HG03280 (cell line): ENCODE results near the gene EPHA4.

ENCODE experiments used
- ATAC-seq: cut with Tn5 transposase; IDR thresholded peaks from one replicate; pipeline ENCODE4 v1.9.1; 2021; ENCODE audit warnings: mild to moderate bottlenecking, moderate library complexity; ENCODE audit not compliant: unreplicated experiment

Gene EPHA4

DNA sequence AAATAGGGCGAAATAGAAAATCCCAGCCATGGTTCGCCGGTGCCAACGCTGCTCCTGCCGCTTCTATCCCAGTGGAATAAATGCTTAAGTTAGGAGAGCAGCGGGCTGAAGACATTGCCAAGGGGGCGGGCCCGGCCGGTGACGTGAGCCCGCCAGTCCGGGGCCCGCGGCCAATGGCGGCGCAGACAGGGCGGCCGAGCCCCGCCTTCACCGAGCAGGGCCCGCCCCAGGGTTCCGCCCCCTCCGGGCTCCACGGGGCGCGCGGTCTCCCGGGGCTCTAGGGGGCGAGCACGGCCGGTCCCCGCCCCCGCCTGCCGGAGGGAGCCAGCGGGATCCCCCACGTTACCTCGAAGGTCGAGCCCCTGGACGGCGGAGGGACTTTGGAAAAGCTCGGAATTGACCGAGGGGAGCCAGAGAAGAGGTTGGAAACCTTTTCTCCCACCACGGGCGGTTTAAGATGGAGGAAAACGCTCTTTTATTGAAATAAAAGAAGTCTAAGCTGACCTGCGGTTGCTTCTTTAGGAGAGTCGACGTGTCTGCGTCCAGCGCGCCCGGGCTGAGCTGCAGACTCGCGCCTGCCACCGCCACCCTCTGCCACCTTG, at the start of gene EPHA4:
TSS of gene EPHA4 (minus strand) at position 86 of the 602 bp plus-strand sequence. CDS start at position 30, 56 bp downstream.
- ATAC-seq = peak; percentile 93

DNA sequence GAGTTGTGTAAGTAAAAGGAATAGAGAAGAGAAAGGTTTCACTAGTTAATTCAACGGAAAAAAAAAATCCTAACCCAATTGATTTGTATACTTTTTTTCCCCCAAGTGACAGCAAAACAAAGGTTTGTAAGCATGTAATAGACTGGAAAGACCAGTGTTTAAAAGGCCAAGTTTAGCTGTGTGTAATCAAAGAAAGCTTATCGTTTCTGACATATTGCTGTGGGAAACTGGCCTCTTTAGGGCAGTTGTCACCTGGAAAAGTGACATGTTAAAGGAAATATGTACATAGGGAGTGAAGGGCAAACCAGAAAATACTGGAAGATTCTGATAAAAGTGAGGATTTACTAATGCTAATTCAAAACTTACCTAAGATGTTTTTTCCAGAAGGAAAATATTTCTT, 45.9 kb upstream of the EPHA4 start:
- no peak for ATAC-seq

DNA sequence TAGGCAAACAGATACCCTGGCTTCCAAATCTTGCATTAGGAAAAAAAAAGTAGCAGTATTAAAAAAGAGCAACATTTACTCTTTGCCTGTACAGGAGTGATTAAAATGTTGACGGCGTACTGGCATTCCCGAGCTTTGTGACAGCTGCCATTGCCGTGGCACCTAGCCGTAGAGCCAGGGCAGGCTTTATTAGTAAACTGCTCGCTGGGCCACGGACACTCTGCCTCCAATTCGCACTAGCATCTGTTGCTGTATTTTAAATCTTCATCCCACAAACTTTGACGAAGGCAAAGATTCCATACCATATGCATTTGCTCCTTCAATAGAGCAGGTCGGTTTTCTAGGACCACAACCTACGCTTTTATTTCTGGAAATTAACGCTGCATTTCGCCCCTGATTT, 44.5 kb upstream of the EPHA4 start:
- no peak for ATAC-seq

DNA sequence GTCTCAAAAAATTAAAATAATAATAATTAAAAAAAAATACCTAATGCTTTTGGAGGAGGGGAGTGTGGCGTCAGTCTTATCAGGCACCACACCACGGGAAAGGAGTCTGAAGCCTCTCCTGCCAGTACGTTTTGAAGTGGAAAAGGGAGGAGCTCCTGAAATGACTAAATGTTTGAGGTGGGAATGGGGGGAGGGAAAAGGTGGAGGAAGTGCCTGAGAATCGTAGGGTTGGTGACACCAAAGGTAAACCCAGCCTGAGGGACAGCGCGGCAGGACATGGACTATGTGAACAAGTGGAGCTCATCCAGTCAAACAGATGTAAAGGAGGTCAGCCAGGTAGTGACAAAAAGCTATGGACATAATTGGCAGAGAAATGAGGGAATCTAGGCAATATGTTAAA, 42.2 kb upstream of the EPHA4 start:
- no peak for ATAC-seq

DNA sequence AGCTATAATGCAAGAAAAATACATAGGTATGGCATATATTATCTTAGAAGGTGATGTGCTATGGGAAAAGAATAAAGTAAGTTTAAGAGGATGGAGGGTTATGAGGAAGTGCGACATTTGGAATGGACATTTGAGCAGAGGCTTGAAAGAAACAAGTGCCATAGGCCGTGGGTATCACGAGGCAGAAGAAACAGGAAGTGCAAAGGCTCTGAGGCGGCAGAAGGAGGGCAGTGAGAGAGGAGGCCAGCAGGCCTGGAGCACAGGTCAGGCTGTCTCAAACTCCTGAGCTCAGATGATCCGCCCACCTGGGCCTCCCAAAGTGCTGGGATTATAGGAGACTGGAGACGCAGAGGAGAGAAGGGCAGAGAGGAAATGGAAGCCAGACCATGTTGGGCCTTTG, 40.7 kb upstream of the EPHA4 start:
- no peak for ATAC-seq

DNA sequence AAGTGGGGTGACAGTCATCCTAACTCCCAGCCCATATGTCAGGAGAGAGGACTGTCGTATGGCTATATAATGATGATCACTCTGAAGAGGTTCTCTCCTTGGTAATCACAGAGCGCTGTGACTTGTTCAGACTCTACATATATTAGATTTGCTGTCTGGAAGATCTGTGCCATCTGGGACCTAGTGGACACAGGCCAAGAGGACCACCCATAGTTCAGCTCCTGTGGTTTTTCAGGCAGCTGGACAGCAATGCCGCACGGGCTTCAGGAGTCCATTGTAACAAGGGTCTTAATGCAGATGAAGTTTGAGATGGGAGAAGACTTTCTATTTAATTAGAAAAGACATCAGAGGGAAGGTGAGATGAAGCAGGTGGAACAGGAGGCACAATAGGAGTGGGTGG, 40.1 kb upstream of the EPHA4 start:
- no peak for ATAC-seq

DNA sequence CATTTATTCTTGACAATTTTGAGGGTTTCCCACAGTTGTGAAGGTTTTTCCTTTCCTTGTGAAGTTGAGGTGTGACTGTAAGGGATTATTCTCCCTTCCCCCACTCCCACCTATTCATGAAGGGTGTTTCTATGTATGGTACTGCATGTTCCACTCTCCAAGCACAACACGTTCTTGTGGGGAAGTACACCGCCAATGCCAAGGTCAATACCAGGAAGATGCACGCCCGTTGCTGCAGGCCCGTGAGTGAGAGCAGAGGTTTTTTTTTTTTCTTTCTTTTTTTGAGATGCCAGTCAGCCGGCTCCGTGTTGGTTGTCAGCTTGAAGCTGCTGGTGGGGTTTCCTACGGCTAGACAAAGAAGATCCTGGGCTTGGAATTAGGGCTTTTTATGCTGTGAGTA, 38.6 kb upstream of the EPHA4 start:
- no peak for ATAC-seq

DNA sequence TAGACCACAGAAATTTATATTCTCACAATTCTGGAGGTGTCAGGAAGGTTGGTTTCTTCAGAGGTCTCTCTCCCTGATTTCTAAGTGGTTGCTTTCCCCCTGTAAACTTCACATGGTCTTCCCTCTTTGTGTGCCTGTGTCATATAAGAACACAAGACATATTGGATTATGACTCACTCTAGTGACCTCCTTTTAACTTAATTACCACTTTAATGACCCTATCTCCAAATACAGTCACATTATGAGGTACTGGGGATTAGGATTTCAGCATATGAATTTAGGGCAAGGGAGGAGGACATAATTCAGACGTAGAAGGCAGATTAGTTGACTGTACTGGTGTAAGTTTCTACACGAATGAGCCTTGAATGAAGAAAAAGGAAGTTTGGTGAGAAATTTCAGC, 38.2 kb upstream of the EPHA4 start:
- no peak for ATAC-seq

DNA sequence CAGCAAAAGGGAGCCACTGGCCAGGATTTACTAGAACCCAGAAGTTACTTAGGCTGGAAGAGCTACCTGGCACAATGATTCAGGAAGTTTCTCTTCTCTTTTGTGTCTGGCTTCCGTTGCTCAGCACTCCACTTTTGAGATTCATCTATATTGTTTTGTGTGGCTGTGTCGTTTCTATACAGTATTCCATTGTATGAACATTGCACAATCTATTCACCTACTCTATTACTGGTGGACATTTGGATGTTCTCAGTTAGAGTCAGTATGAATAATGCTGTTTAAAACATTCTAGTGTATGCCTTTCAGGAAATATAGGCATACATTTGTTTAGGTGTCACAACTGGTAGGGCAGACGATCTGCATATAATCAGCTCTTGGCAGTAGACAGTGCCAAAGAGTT, 36.3 kb upstream of the EPHA4 start:
- no peak for ATAC-seq

DNA sequence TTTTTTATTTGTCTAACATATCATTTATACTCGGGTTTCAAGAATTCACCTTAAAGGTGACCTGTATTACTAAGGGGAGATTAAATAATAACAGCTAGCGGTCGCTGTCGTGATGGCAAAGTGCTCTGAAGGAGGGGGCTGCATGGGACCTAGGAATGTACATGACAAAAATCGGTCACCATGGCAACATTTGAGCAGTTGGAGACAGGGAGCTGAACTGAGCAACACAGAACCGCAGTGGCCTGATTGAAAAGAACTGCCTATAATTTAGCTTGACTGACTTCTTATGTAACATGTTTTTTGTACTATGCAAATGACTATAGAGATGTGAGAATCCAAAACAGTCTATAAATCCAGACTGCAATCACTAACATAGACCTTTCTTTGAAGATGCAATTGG, 34.3 kb upstream of the EPHA4 start:
- ATAC-seq = no peak

DNA sequence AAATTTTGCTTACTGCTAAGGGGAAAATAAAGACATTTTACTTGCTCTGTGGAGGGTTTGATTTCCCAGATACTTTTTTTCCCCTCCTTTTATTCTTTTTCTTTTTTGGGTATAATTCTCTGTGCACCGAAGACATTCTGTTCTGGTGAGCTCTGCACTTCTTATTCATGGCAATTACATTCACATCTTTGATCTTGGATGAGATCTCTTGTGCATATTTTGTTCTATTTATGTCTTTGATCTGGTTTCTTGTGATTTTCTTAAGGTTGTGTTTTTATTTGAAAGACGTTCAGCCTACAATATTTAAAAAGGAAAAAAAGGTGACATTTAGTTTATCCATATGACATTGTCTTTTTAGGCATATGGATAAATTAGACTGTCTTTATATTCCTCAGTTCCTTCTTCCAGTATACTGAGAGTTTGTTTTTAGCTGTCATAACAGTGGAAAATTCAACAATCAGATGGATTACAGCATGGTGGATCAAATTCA, 33.7 kb upstream of the EPHA4 start:
- ATAC-seq = no peak

DNA sequence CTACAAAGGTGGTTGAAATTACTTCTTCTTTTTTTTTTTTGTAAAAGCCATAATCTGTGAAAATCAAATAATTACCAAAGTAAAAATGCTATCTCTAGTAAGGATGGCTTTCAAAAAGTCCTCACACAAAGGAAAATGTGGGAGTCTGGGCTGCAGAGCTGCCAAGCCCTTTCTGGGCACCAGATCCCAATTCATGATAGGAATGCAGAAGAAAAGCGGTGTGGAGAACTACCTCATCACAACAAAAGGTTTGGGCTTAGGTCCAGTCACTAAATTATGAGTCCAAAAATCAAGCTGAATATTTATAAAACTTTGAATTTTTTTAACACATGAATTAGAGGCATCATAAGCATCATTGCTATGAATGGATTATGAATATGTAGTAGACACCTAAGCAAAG, 30.8 kb upstream of the EPHA4 start:
- no peak for ATAC-seq

DNA sequence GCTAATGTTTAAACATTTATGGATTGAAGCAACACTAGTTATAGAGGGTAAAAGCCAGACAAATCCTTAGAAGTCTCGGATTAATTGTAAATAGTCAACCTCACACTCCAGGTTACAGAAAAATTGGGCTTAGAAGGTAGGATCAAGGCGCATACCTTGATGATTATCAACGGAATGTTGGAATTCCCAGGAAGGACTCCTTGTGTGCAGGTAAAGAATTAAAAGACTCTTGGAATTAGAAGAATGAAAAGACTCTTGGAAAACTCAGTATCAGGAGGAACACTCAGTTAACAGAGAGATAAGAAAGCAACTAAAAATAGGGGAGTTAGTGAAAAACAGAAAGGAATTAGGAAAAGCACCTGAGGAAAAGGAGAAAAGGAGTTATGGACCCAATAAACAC, 29.3 kb upstream of the EPHA4 start:
- ATAC-seq = no peak

DNA sequence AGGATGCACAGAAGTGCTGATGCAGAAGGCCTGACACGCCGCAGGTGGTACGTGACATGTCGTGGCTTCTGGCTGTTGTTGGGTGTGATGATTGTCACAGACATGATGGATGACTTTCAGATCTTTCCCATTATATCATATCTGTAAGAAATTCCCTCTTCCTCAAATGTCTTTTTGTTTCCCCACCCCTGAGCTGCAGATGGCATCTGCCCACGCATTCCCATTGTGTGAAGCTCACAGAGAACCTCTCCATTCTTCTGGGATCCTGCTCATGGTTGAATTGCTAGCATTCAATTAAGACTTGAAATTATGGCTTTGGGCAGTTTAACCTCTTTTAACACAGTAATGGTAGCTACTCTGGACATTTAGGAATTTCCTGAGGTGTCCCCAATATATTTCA, 28.3 kb upstream of the EPHA4 start:
- ATAC-seq = no peak

DNA sequence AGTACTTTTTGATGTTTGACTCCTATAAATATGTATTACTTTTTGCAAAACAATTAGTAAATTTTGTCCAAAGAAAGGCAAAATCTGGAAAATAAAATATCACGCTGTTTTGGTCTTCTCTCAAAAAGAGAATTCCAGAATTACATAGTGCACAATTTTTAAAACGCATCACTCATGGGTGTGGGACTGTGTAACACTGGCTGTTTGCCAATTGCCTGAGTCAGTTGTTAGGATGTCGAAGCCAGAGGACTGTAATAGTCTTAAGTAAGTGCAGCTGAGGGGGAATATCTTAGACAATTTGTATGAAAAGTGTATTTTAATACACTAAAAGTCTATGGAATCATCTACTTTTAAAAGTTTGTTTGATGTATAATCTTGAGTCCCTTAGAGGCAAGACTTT, 24.1 kb upstream of the EPHA4 start:
- ATAC-seq = no peak

DNA sequence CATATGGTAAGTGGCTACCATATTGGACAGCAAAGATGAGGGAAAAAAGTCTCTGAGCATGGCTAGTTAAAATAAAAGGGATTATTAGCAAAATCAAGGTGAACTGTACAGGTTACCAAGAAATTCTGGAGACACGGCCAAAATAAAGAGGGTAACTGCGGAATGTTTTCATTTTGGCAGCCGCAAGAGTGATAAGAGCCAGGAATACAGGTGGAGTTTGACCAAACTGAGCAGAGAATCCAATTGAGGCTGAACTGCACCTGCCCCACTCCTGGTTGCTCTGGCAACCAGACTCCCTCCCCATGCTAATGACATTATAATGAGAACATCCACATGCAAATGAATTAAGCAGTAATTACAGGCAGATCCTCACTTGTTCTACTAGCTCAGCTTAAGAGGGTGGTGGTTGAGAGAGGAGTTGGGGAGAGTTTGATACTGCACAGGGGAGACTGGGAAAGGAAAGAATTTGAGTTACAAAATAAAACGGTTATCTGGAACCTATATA, 18.8 kb upstream of the EPHA4 start:
- ATAC-seq = no peak

DNA sequence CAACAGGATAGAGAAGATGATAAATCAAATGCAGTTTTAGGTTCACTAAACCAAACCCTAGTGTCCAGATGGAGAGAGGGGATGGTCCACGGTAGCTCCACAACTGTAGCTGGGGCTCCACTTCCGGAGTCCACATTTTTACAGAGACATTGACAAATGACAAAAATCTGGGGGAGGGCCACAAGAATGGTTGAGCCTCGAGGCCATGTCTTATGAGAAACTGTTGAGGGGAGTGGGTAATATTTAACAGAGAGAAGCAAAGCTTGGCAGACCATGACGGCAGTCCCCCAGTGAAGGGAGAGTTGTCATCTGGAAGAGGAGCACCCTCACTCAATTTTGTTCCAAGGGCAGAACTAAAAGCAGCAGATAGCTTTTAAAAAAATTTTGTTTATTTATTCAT, 17.6 kb upstream of the EPHA4 start:
- no peak for ATAC-seq

DNA sequence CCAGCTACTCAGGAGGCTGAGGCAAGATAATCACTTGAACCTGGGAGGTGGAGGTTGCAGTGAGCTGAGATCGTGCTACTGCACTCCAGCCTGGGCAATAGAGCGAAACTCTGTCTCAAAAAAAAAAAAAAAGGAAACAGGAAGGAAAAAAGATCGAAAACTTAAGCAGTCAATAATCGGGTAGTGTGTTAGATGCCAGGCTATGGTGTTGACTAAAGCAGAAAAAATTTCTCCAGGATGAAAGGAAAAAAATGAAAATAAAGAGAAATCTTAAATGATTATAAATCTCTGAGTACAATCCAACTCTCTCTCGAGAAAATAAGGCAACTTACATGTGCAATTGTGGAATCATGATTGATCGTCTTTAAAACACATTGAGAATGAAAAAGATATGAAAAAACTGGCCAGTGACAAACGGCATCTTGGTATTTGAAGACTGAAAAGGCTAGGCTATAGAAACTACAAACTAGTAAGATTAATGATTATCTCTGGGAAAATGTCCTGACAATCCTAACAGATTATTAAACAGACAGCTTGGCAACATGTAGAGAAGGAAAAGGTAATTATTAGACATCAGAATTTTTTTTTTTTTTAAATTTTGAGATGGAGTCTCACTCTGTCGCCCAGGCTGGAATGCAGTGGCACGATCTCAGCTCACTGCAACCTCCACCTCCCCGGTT, 16.3 kb upstream of the EPHA4 start:
- ATAC-seq = no peak

DNA sequence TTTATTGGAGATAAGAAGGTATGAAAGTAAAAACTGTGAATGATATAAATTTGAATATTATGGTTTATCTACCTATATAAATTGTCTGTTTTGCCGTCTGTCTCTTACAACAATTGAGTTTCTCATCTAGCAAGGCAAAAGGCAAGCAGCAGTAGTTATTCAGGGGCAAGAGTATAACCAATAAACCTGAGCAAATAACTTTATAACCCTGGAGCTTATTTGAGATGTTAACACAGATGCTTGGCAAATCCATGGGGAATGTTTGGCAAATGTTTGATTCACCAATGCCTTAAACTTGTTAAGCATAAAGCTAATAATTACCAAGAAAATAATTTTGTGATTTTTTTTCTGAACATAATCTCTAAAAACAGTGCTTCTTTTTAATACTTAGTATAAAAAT, 9.9 kb upstream of the EPHA4 start:
- no peak for ATAC-seq

DNA sequence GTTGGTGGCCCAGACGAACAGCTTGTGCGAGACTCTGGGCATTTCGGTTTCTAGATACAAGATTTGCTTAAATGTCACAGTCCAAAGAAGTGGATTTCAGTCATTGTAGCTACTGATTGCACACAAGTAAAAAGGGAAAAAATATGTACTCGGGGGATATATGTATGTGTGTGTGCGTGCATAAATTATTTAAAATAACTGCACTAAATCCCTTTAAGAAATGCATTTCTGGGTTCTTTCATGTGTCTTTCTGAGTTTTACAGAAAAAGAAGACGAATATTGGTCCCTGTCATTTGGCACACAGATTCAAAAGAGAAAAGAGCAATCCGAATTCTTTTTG, 2.1 kb upstream of the EPHA4 start:
- no peak for ATAC-seq

DNA sequence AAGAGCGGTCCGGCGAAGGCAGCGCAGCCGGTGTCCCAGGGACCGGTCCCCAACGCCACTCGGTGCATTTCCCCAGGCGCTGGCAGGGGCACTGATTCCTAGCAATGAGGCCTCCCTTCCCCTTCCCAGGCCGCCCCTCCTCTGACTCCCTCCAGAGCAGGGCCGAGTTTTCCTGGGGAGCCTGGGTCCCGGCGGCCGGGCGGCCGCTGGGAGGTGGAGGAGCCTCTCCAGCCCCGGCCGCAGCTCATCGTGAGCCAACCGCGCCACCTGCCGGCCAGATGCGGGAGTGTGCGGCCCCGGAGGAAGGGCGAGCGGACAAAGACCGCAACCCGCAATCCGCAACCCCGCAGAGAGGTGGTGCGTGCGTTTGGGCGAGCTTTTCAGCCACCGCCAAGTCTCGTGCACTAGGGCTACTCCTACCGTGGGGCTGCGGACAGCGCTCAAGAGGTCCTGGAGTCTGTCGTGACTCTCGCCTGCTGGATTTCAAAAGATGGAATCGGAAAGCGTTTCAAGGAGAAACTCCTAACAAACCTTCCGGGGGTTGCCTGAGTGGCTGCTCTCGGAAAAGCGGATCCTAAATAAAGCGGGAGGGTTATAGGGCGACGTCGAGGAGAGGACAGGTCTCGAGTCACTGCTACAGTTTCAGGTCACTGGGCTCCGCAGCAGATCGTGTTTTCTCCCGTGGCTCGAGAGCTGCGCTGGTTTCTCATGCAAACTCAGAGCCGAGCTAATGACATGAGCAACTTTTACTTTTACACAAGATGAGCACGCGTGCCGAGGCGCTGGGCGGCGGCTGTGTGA, 1.5 kb upstream of the EPHA4 start:
- peak; percentile 49 for ATAC-seq

DNA sequence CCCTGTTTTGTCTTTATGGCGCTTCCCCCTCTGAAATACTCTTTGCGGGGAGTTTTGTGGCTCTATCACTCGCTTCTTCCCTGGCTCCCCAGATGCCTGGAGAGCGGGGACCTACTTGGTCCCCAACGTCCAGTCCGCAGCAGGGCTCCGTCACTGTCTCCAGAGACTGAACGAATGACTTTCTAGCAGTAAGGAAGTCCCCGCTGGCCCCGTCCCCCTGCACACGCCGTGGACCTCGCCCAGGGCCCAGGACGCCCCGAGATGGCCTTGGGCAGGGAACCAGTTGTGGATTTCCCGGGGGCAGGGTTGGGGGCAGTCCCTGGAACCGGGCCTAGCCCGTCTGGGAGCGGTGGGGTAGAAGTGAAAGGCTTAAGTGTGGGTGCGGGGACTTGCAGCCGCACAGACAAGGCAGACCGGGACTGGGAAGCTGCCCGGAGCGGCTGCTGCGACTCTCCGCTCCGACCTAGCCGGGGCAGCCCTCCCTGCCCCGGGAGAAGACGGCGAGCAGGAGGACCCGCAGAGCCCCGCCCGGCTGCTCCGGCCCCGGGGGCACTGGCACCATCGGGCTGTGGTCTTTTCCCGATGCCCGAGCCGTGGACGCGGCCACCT, 821 bp upstream of the EPHA4 start:
- peak; percentile 14 for ATAC-seq
